Stimulated activated memory B cell treated with anti-CD40 and anti-IgM and Interleukin-4, amounts not matched to agents 10 μg/mL and 1 μg/mL and 100 μg/mL, for 72 hours (primary cell): ENCODE measurements around the gene COPA.
A peak's percentile ranks its signal among the peaks of the same experiment; 100 is the strongest.
"Not testable (repeated sequence)": the region's sequence is repeated elsewhere in the genome, so short reads cannot be mapped to it uniquely, and the experiment has no call there.

Experiments
- ATAC-seq: fragments of 150-1000 bp; cut with Tn5 transposase; 2 replicates; pipeline ENCODE4 v1.10.0; 2021
- H3K27ac Mint-ChIP-seq: one replicate; pipeline ENCODE4 v1.8.0; 2022; ENCODE audit warnings: mild to moderate bottlenecking, mixed read lengths
- H3K27me3 Mint-ChIP-seq: one replicate; pipeline ENCODE4 v1.8.0; 2022; ENCODE audit warnings: mixed read lengths
- H3K36me3 Mint-ChIP-seq: one replicate; pipeline ENCODE4 v1.8.0; 2022; ENCODE audit warnings: mixed read lengths
- H3K4me1 Mint-ChIP-seq: one replicate; pipeline ENCODE4 v1.8.0; 2022; ENCODE audit warnings: mixed read lengths
- H3K4me3 Mint-ChIP-seq: one replicate; pipeline ENCODE4 v1.8.0; 2022; ENCODE audit warnings: mild to moderate bottlenecking, moderate library complexity, mixed read lengths
- H3K9me3 Mint-ChIP-seq: one replicate; pipeline ENCODE4 v1.8.0; 2022; ENCODE audit warnings: mixed read lengths

Gene COPA

DNA sequence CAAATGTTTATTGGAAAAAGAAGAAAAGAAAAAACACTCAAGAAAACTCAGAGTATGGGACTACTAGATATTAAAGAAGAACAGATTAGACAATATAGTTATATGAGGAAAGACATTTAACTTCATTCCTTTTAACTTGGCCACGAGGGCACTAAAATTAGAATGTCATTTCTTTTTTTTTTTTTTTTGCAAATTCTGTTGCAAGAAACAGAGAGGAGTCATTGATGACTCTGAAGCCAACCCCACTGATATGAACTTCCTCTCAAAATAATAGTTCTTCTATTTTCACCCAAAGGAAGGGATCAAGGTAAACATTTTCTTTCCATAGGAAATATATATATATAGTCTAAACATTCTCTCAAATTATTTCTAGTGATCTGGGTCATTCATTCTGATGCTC, 33.5 kb downstream of the COPA start:
- no peaks in the 10 kb centered on the region for H3K9me3 Mint-ChIP-seq
- peaks cover 79% of the 10 kb centered on the region for H3K36me3 Mint-ChIP-seq
- peak overlapping the region; percentile 48 for H3K27ac Mint-ChIP-seq
- no peak overlapping the region for H3K4me3 Mint-ChIP-seq
- H3K4me1 Mint-ChIP-seq: peaks cover 36% of the 10 kb centered on the region
- no peaks in the 10 kb centered on the region for H3K27me3 Mint-ChIP-seq
- ATAC-seq: no peak

DNA sequence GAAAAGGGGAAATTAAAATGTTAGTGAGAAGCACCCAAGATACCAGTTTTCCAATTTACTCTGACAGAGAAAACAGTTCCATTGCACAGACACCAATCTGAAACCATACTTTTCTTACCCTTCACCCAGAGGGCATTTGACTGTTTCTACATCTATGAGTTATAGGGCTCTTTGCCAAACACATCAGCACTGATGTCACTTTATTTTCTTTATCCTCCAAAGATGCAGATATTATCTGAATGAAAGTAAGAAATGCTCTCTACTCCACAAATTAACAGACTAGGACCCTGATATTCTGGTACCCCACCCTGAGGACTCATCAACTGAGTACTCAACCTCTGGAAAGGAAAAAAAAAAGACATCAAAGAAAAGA, 33.9 kb downstream of the COPA start:
- H3K27me3 Mint-ChIP-seq: no peaks in the 10 kb centered on the region
- H3K4me3 Mint-ChIP-seq: no peak overlapping the region
- peaks cover 75% of the 10 kb centered on the region for H3K36me3 Mint-ChIP-seq
- peaks cover 36% of the 10 kb centered on the region for H3K4me1 Mint-ChIP-seq
- H3K27ac Mint-ChIP-seq: peak overlapping the region; percentile 48
- ATAC-seq: no peak
- no peaks in the 10 kb centered on the region for H3K9me3 Mint-ChIP-seq

DNA sequence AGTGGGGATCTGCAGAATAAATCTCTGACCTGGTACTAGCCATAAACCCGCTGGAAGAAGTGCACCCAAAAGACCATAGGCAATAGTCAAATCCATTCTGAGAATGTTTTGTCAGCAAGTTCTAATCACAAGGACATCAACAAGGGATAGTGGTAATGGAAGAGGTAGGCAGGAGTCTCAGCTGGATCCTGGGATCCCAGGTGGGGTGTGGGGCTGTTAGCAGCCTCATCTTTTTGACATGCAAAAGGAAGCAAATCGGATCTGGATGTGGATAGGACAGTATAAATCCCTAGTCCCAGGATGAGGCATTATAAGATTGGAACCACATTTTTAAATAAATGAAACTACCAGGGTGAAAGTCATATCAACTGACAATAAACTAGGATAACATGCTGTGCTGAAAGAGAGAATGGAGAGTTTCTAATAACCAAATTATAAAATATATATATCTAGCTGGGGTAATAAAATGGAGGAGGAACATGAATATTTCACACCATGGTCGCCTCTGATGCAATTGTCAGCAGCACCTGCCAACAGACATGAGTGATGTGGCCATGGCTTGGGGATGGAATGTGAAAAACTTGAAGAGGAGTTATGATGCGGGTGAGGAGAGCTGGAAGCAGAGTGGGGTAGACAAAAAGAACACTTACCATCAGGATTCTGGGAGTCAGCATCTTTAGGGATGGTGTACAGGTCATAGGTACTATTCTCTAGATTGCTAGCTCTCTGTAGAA, 34.4 kb downstream of the COPA start:
- H3K27me3 Mint-ChIP-seq: no peaks in the 10 kb centered on the region
- H3K27ac Mint-ChIP-seq: peak overlapping the region; percentile 48
- no peak overlapping the region for H3K4me3 Mint-ChIP-seq
- ATAC-seq: no peak
- H3K36me3 Mint-ChIP-seq: peaks cover 73% of the 10 kb centered on the region
- H3K9me3 Mint-ChIP-seq: no peaks in the 10 kb centered on the region
- peaks cover 36% of the 10 kb centered on the region for H3K4me1 Mint-ChIP-seq

DNA sequence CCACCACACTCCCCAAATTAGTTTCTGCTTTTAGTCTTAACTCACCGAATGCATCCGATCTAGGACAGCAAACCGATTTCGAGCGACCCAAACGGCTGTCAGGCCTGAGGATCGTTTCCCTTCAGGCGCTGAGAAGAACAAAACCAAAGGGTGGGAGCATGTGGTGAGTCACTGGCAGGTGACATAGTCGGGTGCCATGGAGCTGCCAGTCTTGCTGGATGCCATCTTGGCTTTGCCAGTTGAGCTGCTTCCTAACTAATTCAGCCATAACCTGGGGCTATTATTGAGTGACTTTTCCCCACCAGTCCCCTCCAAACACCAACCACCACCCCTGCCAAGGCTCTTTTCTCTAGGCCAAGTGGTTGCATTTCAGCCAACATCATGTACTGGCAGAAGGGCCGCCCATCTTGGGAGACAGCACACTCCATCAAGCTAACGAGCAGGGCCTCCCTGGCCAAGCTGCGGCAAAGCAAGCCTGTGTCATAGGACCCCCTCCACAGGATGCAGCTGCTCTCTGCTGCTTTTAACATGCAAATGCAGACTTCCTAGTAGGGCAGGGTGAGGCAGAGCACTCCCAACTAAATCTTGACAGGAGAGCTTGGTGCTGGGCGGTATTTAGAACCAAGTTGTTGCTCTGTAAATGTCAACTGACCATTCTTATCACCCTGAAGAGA, 35.8 kb downstream of the COPA start:
- peaks cover 69% of the 10 kb centered on the region for H3K36me3 Mint-ChIP-seq
- H3K27me3 Mint-ChIP-seq: no peaks in the 10 kb centered on the region
- H3K4me3 Mint-ChIP-seq: no peak overlapping the region
- ATAC-seq: peak; percentile 82
- no peaks in the 10 kb centered on the region for H3K9me3 Mint-ChIP-seq
- peak overlapping the region; percentile 70 for H3K27ac Mint-ChIP-seq
- peaks cover 36% of the 10 kb centered on the region for H3K4me1 Mint-ChIP-seq

DNA sequence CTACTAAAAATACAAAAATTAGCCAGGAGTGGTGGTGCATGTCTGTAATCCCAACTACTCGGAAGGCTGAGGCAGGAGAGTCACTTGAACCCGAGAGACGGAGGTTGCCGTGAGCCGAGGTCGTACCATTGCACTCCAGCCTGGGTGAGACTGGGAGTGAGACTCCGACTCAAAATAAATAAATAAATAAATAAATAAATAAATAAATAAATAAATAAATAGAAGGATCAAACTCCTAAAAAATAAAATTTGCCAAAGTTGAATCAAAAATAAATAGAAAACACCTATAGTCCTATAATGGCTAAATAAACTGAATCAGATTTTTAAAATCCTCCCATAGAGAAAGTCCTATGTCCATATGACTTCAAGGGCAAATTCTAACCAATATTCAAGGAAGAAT, 42.9 kb downstream of the COPA start:
- Mint-ChIP-seq H3K27ac (no peak overlapping the region), H3K4me1 (no peaks in the 10 kb centered on the region), H3K4me3 (no peak overlapping the region), H3K9me3 (no peaks in the 10 kb centered on the region), H3K36me3 (peaks cover 60% of the 10 kb centered on the region), H3K27me3 (no peaks in the 10 kb centered on the region)
- ATAC-seq: no peak

DNA sequence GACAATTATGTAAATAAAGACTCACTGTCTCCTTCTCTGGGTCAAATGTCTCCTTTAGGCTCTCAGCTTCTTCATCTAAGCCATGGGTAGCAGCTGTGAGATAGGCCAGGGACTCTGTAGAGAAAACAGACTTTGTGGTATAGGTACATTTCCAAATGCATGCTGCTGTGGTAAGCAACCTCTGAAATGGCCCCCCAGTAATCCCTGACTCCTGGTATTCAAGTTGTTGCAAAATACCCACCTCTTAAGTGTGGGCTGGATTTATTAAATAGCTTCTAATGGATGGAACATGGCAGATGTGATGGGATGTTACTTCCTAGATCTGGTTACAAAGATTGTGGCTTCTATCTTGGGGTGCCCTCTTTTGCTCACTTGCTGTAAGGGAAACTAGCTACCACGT, 47.0 kb downstream of the COPA start:
- Mint-ChIP-seq H3K27ac (no peak overlapping the region), H3K4me1 (no peaks in the 10 kb centered on the region)

DNA sequence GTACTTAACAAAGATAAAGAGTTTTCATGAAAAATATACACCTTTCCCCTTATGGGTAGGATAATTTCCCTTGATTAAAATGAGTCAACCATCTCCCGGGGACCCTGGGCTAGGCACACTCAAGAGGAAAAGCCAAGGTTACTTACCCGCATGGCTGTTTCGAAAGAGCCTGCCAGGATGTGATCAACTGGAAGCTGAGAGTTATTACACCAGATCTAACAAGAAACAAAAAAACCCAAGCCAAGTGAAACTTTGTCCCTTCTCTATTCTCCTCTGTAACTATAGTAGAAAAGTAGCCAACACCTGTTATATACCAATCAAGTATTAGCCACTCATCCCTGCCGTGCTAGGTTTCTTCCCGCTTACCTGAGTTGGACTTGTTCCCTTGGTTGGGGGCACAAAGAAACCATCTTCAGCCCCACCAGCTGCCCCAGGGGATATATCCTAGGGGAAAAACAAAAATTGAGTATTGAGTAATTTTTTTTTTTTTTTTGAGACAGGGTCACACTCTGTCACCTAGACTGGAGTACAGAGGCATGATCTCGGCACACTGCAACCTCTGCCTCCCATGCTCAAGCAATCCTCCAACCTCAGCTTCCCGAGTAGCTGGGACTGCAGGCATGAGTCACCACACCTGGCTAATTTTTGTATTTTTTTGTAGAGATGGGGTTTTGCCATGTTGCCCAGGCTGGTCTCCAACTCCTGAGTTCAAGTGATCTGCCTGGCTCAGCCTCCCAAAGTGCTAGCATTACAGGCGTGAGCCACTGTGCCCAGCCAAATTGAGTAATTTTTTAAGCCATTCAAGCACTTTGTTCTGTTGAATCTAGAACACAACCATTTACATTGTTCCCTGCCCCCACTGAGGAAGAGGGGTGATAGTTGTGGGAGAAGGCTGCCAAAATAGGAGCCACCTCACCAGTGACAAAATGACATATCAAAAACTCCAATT, 49.8 kb downstream of the COPA start:
- no peaks in the 10 kb centered on the region for H3K4me1 Mint-ChIP-seq
- peak overlapping the region; percentile 12 for H3K27ac Mint-ChIP-seq
- ATAC-seq: no peak
- peaks cover 83% of the 10 kb centered on the region for H3K36me3 Mint-ChIP-seq
- H3K27me3 Mint-ChIP-seq: no peaks in the 10 kb centered on the region
- no peak overlapping the region for H3K4me3 Mint-ChIP-seq
- no peaks in the 10 kb centered on the region for H3K9me3 Mint-ChIP-seq

More for the DNA sequence above, 47.0 kb downstream of the COPA start:
- Mint-ChIP-seq H3K36me3 (peaks cover 90% of the 10 kb centered on the region), H3K9me3 (no peaks in the 10 kb centered on the region), H3K27me3 (no peaks in the 10 kb centered on the region), H3K4me3 (no peak overlapping the region)
- ATAC-seq: no peak

DNA sequence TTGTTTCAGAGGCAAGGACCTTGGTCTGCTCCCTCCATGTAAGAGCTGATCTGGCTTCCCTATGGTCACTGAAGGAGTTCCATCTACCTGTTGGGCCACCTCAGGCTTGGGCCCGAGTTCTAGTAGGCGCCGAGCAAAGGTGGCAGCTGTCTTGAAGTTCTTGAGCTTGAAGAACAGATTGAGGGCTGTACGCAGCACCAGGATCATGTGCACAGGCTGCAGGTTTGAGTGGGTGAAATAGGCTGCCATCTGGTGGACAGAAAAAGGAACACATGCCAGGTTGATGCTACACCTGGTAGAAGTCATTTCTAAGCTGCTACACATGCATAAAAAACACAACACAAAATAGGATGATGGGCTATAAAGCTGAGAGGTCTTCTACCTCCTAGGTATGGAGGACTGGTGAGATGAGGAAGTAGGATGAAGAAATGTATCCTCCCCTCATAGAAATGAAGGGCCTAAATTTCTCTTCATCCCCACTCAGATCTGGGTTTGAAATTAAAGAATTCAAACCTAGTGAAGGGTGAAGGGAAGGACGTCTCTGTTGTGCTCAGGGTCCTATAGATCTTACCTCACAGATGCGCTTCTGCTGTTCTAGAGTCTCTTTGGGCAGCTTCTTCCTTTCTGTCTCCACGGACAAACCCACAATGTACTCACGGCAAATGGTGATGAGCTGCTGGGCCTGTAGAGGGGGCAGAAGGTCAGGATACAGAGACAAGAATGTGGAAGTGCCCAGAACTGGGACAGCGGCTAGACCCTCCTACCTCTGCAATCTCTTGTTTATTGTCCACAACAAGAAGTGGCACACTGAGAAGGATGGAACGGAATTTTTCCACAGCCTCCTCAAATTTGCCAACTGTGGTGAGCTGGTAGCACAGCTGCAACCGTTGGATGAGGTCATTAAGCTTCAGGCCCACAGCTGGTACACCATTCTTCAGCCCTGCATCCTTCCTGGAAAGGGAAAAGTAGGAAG, 51.5 kb downstream of the COPA start:
- Mint-ChIP-seq H3K27ac (peak overlapping the region; percentile 12), H3K36me3 (peaks cover 72% of the 10 kb centered on the region)

DNA sequence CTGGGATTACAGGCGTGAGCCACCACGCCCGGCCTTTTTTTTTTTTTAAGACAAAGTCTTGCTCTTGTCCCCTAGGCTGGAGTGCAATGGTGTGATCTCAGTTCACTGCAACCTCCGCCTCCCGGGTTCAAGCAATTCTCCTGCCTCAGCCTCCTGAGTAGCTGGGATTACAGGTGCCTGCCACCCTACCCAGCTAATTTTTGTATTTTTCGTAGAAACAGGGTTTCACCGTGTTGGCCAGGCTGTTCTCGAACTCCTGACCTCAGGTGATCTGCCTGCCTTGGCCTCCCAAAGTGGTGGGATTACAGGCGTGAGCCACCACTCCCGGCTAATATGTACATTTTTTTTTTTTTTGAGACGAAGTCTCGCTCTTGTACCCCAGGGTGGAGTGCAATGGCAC, 55.3 kb downstream of the COPA start:
- not testable (repeated sequence) for ATAC-seq, H3K27me3 Mint-ChIP-seq, H3K4me3 Mint-ChIP-seq, H3K27ac Mint-ChIP-seq, H3K9me3 Mint-ChIP-seq
- H3K4me1 Mint-ChIP-seq: peaks cover 28% of the 10 kb centered on the region
- H3K36me3 Mint-ChIP-seq: peaks cover 39% of the 10 kb centered on the region

More for the DNA sequence above, 51.5 kb downstream of the COPA start:
- no peaks in the 10 kb centered on the region for H3K4me1 Mint-ChIP-seq
- H3K27me3 Mint-ChIP-seq: no peaks in the 10 kb centered on the region
- peak; percentile 94 for ATAC-seq
- H3K4me3 Mint-ChIP-seq: no peak overlapping the region
- H3K9me3 Mint-ChIP-seq: no peaks in the 10 kb centered on the region

DNA sequence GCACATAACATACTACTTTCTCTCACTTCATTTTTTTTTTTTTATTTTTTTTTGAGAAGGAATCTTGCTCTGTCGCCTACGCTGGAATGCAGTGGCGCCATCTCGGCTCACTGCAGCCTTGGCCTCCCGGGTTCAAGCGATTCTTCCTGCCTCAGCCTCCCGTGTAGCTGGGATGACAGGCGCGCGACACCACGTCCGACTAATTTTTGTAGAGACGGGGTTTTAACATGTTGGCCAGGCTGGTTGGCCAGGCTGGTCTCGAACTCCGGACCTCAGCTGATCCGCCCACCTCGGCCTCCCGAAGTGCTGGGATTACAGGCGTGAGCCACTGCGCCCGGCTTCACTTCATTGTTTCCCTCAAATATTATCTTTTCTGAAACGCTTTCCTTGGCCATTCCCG, 57.5 kb downstream of the COPA start:
- no peak for ATAC-seq
- Mint-ChIP-seq H3K36me3 (peaks cover 27% of the 10 kb centered on the region), H3K9me3 (no peaks in the 10 kb centered on the region), H3K4me1 (peaks cover 28% of the 10 kb centered on the region), H3K4me3 (peak overlapping the region; percentile 99), H3K27ac (peak overlapping the region; percentile 93), H3K27me3 (no peaks in the 10 kb centered on the region)

DNA sequence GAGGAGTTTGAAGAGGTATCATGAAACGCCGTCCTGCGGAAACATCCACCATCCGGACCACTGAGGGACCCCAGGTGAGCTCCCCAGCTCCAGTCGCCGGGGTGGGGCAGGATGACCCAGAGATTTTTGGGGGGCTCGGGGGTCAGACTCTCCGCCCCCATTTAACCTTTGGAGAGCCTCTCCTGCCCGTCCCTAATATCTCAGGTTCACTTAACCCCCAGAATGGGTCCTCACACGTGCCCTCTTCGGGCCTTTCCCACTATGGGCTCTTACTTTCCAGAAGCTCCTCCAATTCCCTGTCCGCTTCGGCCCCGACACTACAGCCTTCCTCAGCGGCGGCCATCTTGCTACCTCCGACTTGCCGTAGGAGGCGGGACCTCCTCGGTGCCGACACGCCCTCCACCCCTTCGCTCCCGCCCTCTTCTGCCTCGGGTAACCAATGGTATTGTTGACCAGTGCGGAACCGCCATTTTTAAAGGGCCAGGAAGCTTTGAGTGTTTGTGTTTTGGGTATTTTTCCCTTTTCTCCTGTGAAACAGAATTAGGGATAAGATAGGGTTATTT, 58.2 kb downstream of the COPA start, which contains the start of gene PEX19:
Gene PEX19, minus strand, starts transcription at position 352 of the 563 bp plus-strand sequence. Its CDS starts 9 bp downstream, at position 343.
- Mint-ChIP-seq H3K4me3 (peak within 1 kb of the TSS; percentile 99), H3K27me3 (no peaks in the 10 kb centered on the region), H3K9me3 (no peaks in the 10 kb centered on the region), H3K36me3 (peaks cover 27% of the 10 kb centered on the region), H3K27ac (peak within 1 kb of the TSS; percentile 93), H3K4me1 (peaks cover 28% of the 10 kb centered on the region)
- ATAC-seq: peak; percentile 99

DNA sequence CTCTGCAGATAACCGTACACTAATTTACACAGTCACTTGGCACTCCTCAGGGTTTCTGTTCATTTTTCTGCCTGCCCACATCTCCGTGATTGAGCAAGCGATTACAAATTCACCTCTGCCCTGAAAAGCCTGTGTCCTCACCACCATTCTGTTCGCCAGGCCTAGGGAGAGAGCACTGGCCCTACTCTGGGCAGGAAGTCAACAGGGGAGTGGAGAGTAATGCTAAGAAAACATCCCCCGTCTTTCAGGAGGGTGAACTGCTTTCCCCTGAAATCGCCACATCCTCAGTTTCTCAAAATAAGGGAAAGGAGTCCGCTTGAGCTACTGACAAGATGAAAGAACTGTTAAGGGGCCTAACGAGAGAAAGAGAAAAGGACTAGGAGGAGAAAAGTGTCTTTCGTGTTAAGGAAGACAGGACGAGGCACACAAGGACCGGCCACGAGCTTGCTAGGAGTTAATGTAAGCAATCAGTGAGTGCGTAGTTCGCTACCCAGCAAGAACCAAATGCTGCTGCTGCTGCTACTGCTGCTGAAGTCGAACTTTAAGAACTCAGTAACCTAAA, 58.7 kb downstream of the COPA start:
- Mint-ChIP-seq H3K4me3 (peak overlapping the region; percentile 99), H3K36me3 (peaks cover 30% of the 10 kb centered on the region), H3K27ac (peak overlapping the region; percentile 93), H3K9me3 (no peaks in the 10 kb centered on the region), H3K4me1 (peaks cover 28% of the 10 kb centered on the region), H3K27me3 (no peaks in the 10 kb centered on the region)
- ATAC-seq: peak; percentile 35

DNA sequence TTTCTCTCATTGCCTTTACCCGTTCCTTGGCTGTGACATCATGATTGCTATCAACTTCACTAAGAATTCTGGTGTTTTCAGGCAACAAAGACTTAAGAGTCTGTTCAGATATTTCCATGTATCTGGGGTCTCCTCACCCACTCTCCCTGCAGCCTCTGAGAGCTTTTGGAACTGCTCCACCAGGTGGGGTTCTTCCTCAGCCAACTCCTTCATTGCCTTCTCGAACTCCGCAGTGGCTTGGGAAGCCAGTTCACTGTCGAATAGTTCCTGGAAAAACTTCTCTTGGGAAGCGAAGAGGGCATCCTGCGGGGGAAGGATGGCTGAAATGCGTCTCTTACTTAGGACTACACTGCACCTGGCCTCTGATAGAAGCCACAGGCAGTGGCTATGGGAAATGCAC, 60.2 kb downstream of the COPA start:
- Mint-ChIP-seq H3K27ac (no peak overlapping the region), H3K4me3 (no peak overlapping the region), H3K4me1 (peaks cover 28% of the 10 kb centered on the region), H3K9me3 (no peaks in the 10 kb centered on the region), H3K27me3 (no peaks in the 10 kb centered on the region), H3K36me3 (peaks cover 35% of the 10 kb centered on the region)
- no peak for ATAC-seq

DNA sequence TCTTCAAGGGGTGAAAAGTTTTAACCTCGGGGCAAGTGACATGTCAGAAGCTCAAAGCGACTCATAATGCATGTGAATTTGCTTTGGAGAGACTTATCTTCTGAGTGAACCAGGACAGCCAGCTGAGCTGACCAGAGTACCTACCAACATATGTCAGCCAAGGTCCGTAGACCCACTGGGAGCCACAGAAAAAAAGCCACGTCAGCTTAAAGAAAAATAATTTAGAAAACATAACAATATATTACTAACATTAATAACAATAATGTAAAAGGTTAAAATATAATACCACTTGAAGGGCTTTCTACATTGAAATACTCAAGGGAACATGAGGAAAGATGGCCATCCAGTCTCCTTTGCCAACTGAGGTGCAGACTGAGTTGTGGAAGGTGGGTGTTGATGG, 65.1 kb downstream of the COPA start:
- Mint-ChIP-seq H3K27me3 (no peaks in the 10 kb centered on the region), H3K36me3 (peaks cover 45% of the 10 kb centered on the region), H3K9me3 (no peaks in the 10 kb centered on the region), H3K4me1 (no peaks in the 10 kb centered on the region), H3K4me3 (no peak overlapping the region), H3K27ac (no peak overlapping the region)
- no peak for ATAC-seq
